Ovary (tissue), 9 donors: ENCODE data around the gene ASB15. TPM values are rescaled to one million over a fixed set of nuclear protein-coding genes. Genes with fewer than 3 reads are reported as not detected.

Experiments
- DNase-seq, 5 donors: peaks; one replicate each; pipeline ENCODE4 v3.0.0-alpha.2; 2019 to 2020
- H3K27ac ChIP-seq, 2 donors: fragments of 200-600 bp; one replicate each; pipeline versions ENCODE4 v1.5.1 to v1.8.0; 2019 to 2022
- H3K27me3 ChIP-seq: fragments of 200-600 bp; one replicate; pipeline ENCODE4 v1.8.0; 2022
- H3K36me3 ChIP-seq: fragments of 200-600 bp; sonication (generic); one replicate; pipeline ENCODE4 v1.5.1; 2019
- H3K4me1 ChIP-seq: one replicate; pipeline ENCODE4 v1.8.1; 2013; ENCODE audit warnings: mild to moderate bottlenecking, moderate library complexity; ENCODE audit not compliant: insufficient read depth
- H3K4me3 ChIP-seq: fragments of 200-600 bp; sonication (generic); one replicate; pipeline ENCODE4 v1.5.1; 2017
- H3K9me3 ChIP-seq, 2 donors: fragments of 200-600 bp in 1 of 2; sonication (generic) in 1 of 2; one replicate each; pipeline versions ENCODE4 v1.5.1 to v1.8.1; 2013 to 2019; ENCODE audit warnings: mild to moderate bottlenecking in 1 of 2, moderate library complexity in 1 of 2
- EP300 ChIP-seq: sonication (generic); formaldehyde crosslinking; IDR thresholded peaks from one replicate; pipeline ENCODE4 v1.6.1; 2017; ENCODE audit warnings: antibody characterized with exemption
- POLR2A ChIP-seq: fragments of 450-650 bp; IDR thresholded peaks from one replicate; pipeline ENCODE4 v1.6.1; 2017; ENCODE audit warnings: antibody characterized with exemption, mild to moderate bottlenecking, moderate library complexity
- WGBS, 3 donors: extraction: QIAGEN DNeasy Blood & Tissue Kit in 1 of 3; methylation state at CpG; one replicate each; pipeline versions ENCODE4 v1.1.5 to v1.1.7; 2013 to 2017; 5-methylcytosine and 5-hydroxymethylcytosine counted together
- intact Hi-C, 4 donors: fragments of 100-400 bp; cut with DNase I; formaldehyde crosslinking; loops; one replicate each; pipeline versions ENCODE4 v1.11.0 to v1.15.1; 2022 to 2023
- polyA plus RNA-seq, 2 donors: library from polyadenylated mRNA; stranded (reverse); fragments of 200-250 nt in 1 of 2; fragments of 350-450 nt in 1 of 2; fragmentation: Illumina TruSeq in 1 of 2; extraction: RNeasy Lipid Tissue Mini Kit (QIAGEN cat#74804) in 1 of 2; gene quantifications; one replicate each; pipeline ENCODE4 v1.2.3, GENCODE V29; 2013 to 2014
- total RNA-seq, 7 donors: library from RNA; depleted of rRNA in 2 of 7; stranded (reverse); fragments of >200 nt in 2 of 7; fragmentation: NEBNext Ultra II Directional in 3 of 7; extraction: Animal tissue kit (Norgen Biotek cat#: 25700) in 3 of 7; gene quantifications; one replicate each; pipeline versions ENCODE4 v1.1.0 to v1.2.4, GENCODE V29; 2016 to 2023
- TF ChIP-seq, protein P1 (sequence below), 3 donors: fragments of 450-650 bp in 2 of 3; fragments of 200-600 bp in 1 of 3; IDR thresholded peaks; one replicate each; pipeline versions ENCODE4 v1.5.1 to v1.8.0; 2016 to 2022; ENCODE audit warnings: antibody characterized with exemption in 3 of 3, mild to moderate bottlenecking in 1 of 3
- donor health status: DM: no; HTN: no; CAD: no; lungs with moderate emphysema.
- donor health status: DM: no; HTN: no; CAD: no.
- donor health status: Bipolar disorder and iron deficiency.
- donor health status: DM: yes; HTN: yes; CAD: no.
- donor health status: DM: no; HTN: no; CAD: no.
- donor health status: DM: yes; HTN: yes; CAD: no.

The ASB15 gene
- total and polyA plus RNA-seq, 9 donors: not detected

DNA sequence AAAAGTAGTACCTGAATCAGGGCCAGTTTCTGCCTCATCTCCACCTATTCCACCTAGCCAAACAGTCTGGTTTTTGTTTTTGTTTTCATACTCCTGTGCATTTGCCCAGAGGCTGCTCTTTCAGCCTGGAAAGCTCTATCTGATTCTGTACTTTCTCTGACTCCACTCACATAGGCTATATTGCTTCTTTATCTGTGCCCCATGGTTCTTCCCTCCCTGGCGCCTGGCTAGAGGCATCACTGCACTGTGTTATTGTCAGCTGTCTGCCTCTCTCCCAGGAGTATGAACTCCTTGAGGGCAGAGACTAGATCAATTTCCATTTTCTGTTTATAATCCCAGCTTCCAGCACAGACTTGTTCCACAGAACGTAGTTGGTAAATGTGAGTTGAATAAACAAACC lies 49.0 kb downstream of the ASB15 start:
- DNase-seq: no peak
- TF ChIP-seq EP300 (no peak), POLR2A (no peak)
- TF ChIP-seq, protein P1, sequence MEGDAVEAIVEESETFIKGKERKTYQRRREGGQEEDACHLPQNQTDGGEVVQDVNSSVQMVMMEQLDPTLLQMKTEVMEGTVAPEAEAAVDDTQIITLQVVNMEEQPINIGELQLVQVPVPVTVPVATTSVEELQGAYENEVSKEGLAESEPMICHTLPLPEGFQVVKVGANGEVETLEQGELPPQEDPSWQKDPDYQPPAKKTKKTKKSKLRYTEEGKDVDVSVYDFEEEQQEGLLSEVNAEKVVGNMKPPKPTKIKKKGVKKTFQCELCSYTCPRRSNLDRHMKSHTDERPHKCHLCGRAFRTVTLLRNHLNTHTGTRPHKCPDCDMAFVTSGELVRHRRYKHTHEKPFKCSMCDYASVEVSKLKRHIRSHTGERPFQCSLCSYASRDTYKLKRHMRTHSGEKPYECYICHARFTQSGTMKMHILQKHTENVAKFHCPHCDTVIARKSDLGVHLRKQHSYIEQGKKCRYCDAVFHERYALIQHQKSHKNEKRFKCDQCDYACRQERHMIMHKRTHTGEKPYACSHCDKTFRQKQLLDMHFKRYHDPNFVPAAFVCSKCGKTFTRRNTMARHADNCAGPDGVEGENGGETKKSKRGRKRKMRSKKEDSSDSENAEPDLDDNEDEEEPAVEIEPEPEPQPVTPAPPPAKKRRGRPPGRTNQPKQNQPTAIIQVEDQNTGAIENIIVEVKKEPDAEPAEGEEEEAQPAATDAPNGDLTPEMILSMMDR (IDR thresholded peaks at IDR 0.05): no peak
- WGBS, 3 donors: 80 to 83% (median 81%) methylated on average over 2 of the region's 2 CpGs
- H3K4me1 ChIP-seq: peaks cover 2% of the 10 kb centered on the region
- H3K27ac ChIP-seq: no peak overlapping the region
- intact Hi-C loops: no loop called here
- H3K9me3 ChIP-seq: no peaks in the 10 kb centered on the region
- H3K36me3 ChIP-seq: no peaks in the 10 kb centered on the region
- H3K4me3 ChIP-seq: no peak overlapping the region
- H3K27me3 ChIP-seq: no peaks in the 10 kb centered on the region

DNA sequence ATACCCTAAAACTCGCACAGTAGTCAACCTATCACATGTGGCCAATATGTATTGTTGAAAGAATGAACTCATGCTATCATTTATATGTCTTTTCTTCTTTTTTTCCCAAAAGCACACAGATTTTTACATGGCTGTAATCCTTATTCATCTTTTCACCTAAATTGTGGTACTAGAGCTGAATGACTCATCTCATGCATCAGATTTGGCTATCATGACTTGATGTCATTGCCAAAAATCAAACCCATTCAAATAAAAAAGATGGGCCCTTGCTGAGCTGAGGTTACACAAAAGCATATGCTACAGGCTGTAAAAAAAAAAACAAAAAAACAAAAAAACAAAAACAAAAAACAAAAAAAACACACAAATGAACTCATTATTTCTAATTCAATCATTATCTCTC lies 50.8 kb downstream of the ASB15 start:
- H3K27me3 ChIP-seq: no peaks in the 10 kb centered on the region

DNA sequence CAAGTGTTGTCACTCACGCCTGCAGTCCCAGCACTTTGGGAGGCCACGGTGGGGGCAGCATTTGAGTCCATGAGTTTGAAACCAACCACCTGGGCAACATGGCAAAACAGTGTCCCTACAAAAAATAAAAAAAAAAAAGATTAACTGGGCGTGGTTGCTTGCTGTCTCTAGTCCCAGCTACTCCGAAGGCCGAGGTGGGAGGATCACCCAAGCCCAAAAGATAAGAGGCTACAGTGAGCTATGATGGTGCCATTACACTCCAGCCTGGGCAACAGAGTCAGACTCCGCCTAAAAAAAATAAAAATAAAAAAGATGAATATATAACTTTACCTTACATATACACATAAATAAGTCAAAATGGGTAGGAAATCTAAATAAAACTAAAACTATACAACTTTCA lies 51.5 kb downstream of the ASB15 start:
- intact Hi-C loops: no loop called here
- Histone ChIP-seq H3K36me3 (no peaks in the 10 kb centered on the region), H3K4me3 (no peak overlapping the region), H3K4me1 (no peaks in the 10 kb centered on the region), H3K9me3 (no peaks in the 10 kb centered on the region), H3K27me3 (no peaks in the 10 kb centered on the region), H3K27ac (no peak overlapping the region)
- TF ChIP-seq EP300: no peak
- TF ChIP-seq, protein P1 (IDR thresholded peaks at IDR 0.05): no peak
- no peak for TF ChIP-seq POLR2A
- 83 to 91% (median 86%) methylated on average over 6 of the region's 6 CpGs for WGBS, 3 donors
- no peak for DNase-seq

More for the DNA sequence above, 50.8 kb downstream of the ASB15 start:
- DNase-seq: no peak
- intact Hi-C loops: no loop called here
- Histone ChIP-seq H3K4me3 (no peak overlapping the region), H3K9me3 (no peaks in the 10 kb centered on the region), H3K27ac (no peak overlapping the region), H3K4me1 (no peaks in the 10 kb centered on the region), H3K36me3 (no peaks in the 10 kb centered on the region)
- TF ChIP-seq, protein P1 (IDR thresholded peaks at IDR 0.05): no peak
- no peak for TF ChIP-seq POLR2A
- no peak for TF ChIP-seq EP300
- 95 to 98% (median 96%) methylated on average over 1 of the region's 1 CpG for WGBS, 3 donors

DNA sequence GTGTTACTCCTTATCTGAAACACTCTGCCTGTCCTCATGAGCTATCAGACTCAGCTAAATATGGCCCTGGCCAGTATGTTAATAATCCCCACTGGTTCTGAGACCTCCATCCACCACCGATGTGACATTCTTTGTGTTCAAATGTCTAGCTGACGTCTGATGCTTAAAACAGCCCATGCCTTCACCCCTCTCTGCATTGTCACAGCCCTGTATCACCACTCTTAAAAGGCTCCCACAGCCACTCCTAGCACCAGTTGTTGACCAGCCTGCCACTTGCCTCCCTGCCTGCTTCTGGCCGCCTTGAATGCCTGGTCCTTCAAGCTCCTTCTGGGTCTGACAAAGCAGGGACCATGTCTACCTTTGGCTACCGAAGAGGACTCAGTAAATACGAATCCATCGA lies 54.0 kb downstream of the ASB15 start, which contains the start of gene LMOD2:
Gene LMOD2 (plus strand): TSS at position 253 of the 400 bp plus-strand sequence. CDS start 98 bp downstream, at position 351.
- Histone ChIP-seq H3K36me3 (no peaks in the 10 kb centered on the region), H3K27ac (no peak within 1 kb of the TSS), H3K27me3 (no peaks in the 10 kb centered on the region), H3K4me1 (no peaks in the 10 kb centered on the region), H3K9me3 (no peaks in the 10 kb centered on the region), H3K4me3 (no peak within 1 kb of the TSS)
- DNase-seq: no peak
- TF ChIP-seq POLR2A: no peak
- no peak for TF ChIP-seq EP300
- TF ChIP-seq, protein P1 (IDR thresholded peaks at IDR 0.05): no peak
- 79 to 94% (median 80%) methylated on average over 6 of the region's 6 CpGs for WGBS, 3 donors
- intact Hi-C loops: no loop called here
